H1 (cell line): Measurements from ENCODE around the gene YWHAE. TPM values are rescaled to one million over a fixed set of nuclear protein-coding genes. Genes with fewer than 3 reads are reported as not detected.
A peak's percentile ranks its signal among the peaks of the same experiment; 100 is the strongest.

ENCODE experiments used
- CTCF ChIA-PET: fragments of 300-600 bp; sonication (Branson Sonifier 250); formaldehyde crosslinking; loops from one replicate; lab custom pipeline; 2021; ENCODE audit not compliant: partially characterized antibody; lab: Charles Lee
- POLR2A ChIA-PET: fragments of 300-600 bp; sonication (Branson Sonifier 250); formaldehyde crosslinking; loops from one replicate; lab custom pipeline; 2021; ENCODE audit warnings: inconsistent platforms; ENCODE audit not compliant: partially characterized antibody; lab: Charles Lee
- DNase-seq, 2 experiments: peaks; one replicate each; pipeline versions ENCODE4 v3.0.0 to v3.0.0-alpha.2; 2010 to 2022; ENCODE audit warnings: low spot score in 2 of 2, low read depth in 1 of 2, mixed read lengths in 1 of 2
- FAIRE-seq: peaks from 2 replicates; lab custom pipeline; 2011; peaks lifted over from hg19 to GRCh38; lab: Jason Lieb, UNC
- H2AFZ ChIP-seq: 2 replicates; pipeline ENCODE4 v1.8.1; 2012; ENCODE audit warnings: low read length, inconsistent platforms
- H2AK5ac ChIP-seq: 2 replicates; pipeline ENCODE4 v1.6.1; 2013; ENCODE audit warnings: low read depth, low read length
- H2BK120ac ChIP-seq: replicated peaks from 2 replicates; pipeline ENCODE3; 2013; ENCODE audit warnings: low read depth, low read length, inconsistent platforms
- H2BK12ac ChIP-seq: 2 replicates; pipeline ENCODE4 v1.6.1; 2013; ENCODE audit warnings: low read depth, low read length
- H2BK15ac ChIP-seq: 2 replicates; pipeline ENCODE4 v1.6.1; 2013; ENCODE audit warnings: low read length
- H2BK20ac ChIP-seq: 2 replicates; pipeline ENCODE4 v1.6.1; 2013; ENCODE audit warnings: low read length
- H2BK5ac ChIP-seq: 2 replicates; pipeline ENCODE4 v1.6.1; 2013; ENCODE audit warnings: low read depth, low read length
- H3K14ac ChIP-seq: 2 replicates; pipeline ENCODE4 v1.6.1; 2013; ENCODE audit warnings: inconsistent platforms; ENCODE audit not compliant: insufficient read length
- H3K18ac ChIP-seq: 2 replicates; pipeline ENCODE4 v1.6.1; 2013; ENCODE audit warnings: low read length; ENCODE audit errors: extremely low read depth
- H3K23ac ChIP-seq: 2 replicates; pipeline ENCODE4 v1.6.1; 2013; ENCODE audit warnings: inconsistent platforms; ENCODE audit not compliant: insufficient read length
- H3K23me2 ChIP-seq: 2 replicates; pipeline ENCODE4 v1.6.1; 2013; ENCODE audit warnings: low read depth, low read length
- H3K27ac ChIP-seq: 2 replicates; pipeline ENCODE4 v1.6.1; 2011; ENCODE audit warnings: low read depth, low read length, inconsistent platforms
- H3K27me3 ChIP-seq, 4 experiments: replicated peaks in 1 of 4; 1 replicate in 1 of 4; 2 replicates in 3 of 4; pipeline versions ENCODE4 v1.6.1 to v1.8.1; 2011 to 2013; ENCODE audit warnings: low read length in 3 of 4, mild to moderate bottlenecking in 3 of 4, inconsistent platforms in 2 of 4, mixed read lengths in 2 of 4, moderate library complexity in 1 of 4; ENCODE audit not compliant: control insufficient read depth in 3 of 4, insufficient read depth in 3 of 4; ENCODE audit errors: extremely low read depth in 1 of 4
- H3K36me3 ChIP-seq, 4 experiments: 2 replicates each; pipeline versions ENCODE4 v1.6.1 to v1.8.1; 2011 to 2013; ENCODE audit warnings: mild to moderate bottlenecking in 4 of 4, low read length in 3 of 4, moderate library complexity in 2 of 4, control low read depth in 1 of 4, inconsistent platforms in 1 of 4; ENCODE audit not compliant: insufficient read depth in 4 of 4, control insufficient read depth in 2 of 4
- H3K4ac ChIP-seq: replicated peaks from 2 replicates; pipeline ENCODE3; 2013; ENCODE audit warnings: low read length, low read depth, mixed read lengths, inconsistent platforms; ENCODE audit not compliant: insufficient read length
- H3K4me1 ChIP-seq, 4 experiments: replicated peaks in 1 of 4; 1 replicate in 1 of 4; 2 replicates in 3 of 4; pipeline versions ENCODE4 v1.6.1 to v1.8.1; 2011 to 2013; ENCODE audit warnings: low read length in 3 of 4, inconsistent platforms in 2 of 4, mixed read lengths in 1 of 4; ENCODE audit not compliant: insufficient read depth in 4 of 4, control insufficient read depth in 3 of 4
- H3K4me2 ChIP-seq, 2 experiments: 2 replicates each; pipeline versions ENCODE4 v1.6.1 to v1.8.1; 2011 to 2013; ENCODE audit warnings: low read depth in 2 of 2, low read length in 2 of 2, control low read depth in 1 of 2, inconsistent platforms in 1 of 2, mild to moderate bottlenecking in 1 of 2; ENCODE audit not compliant: insufficient read depth in 1 of 2
- H3K4me3 ChIP-seq, 4 experiments: fragments of 200-600, 300-600 bp in 1 of 4; sonication (generic), shearing (Covaris generic), sonication (Bioruptor Twin) in 1 of 4; 2 replicates each; pipeline versions ENCODE4 v1.5.1 to v1.8.1; 2011 to 2016; ENCODE audit warnings: low read length in 4 of 4, low read depth in 3 of 4, control low read depth in 2 of 4, inconsistent platforms in 2 of 4, mild to moderate bottlenecking in 2 of 4, mixed read lengths in 1 of 4, moderate library complexity in 1 of 4; ENCODE audit not compliant: insufficient read depth in 2 of 4; ENCODE audit errors: extremely low read depth in 1 of 4
- H3K56ac ChIP-seq: replicated peaks from 2 replicates; pipeline ENCODE3; 2013; ENCODE audit warnings: low read depth, mild to moderate bottlenecking, mixed read lengths, low read length, inconsistent platforms; ENCODE audit not compliant: insufficient read length
- H3K79me1 ChIP-seq: 2 replicates; pipeline ENCODE4 v1.6.1; 2013; ENCODE audit warnings: low read depth, low read length, control low read depth
- H3K79me2 ChIP-seq, 2 experiments: 2 replicates each; pipeline versions ENCODE4 v1.6.1 to v1.8.1; 2012 to 2013; ENCODE audit warnings: low read length in 2 of 2, mild to moderate bottlenecking in 2 of 2, inconsistent platforms in 1 of 2; ENCODE audit not compliant: insufficient read depth in 2 of 2, control insufficient read depth in 1 of 2
- H3K9ac ChIP-seq, 4 experiments: replicated peaks in 1 of 4; 1 replicate in 1 of 4; 2 replicates in 3 of 4; pipeline versions ENCODE4 v1.6.1 to v1.8.1; 2011 to 2013; ENCODE audit warnings: low read depth in 3 of 4, low read length in 3 of 4, control low read depth in 2 of 4, mild to moderate bottlenecking in 2 of 4, moderate library complexity in 2 of 4, inconsistent platforms in 1 of 4; ENCODE audit errors: extremely low read depth in 1 of 4
- H3K9me3 ChIP-seq, 2 experiments: 2 replicates each; pipeline versions ENCODE4 v1.6.1 to v1.8.1; 2012 to 2013; ENCODE audit warnings: mild to moderate bottlenecking in 2 of 2, moderate library complexity in 2 of 2, control low read depth in 1 of 2, inconsistent platforms in 1 of 2, low read depth in 1 of 2, low read length in 1 of 2, mixed read lengths in 1 of 2; ENCODE audit not compliant: insufficient read depth in 2 of 2
- H4K20me1 ChIP-seq, 2 experiments: replicated peaks in 1 of 2; 2 replicates each; pipeline versions ENCODE3 to v1.8.1; 2011 to 2013; ENCODE audit warnings: inconsistent platforms in 2 of 2, low read length in 2 of 2, mild to moderate bottlenecking in 1 of 2; ENCODE audit not compliant: insufficient read depth in 2 of 2, control insufficient read depth in 1 of 2
- H4K5ac ChIP-seq: 2 replicates; pipeline ENCODE4 v1.6.1; 2013; ENCODE audit warnings: low read length, low read depth, mixed read lengths, inconsistent platforms; ENCODE audit not compliant: insufficient read length
- H4K8ac ChIP-seq: 2 replicates; pipeline ENCODE4 v1.8.0; 2013; ENCODE audit warnings: mild to moderate bottlenecking, moderate library complexity, low read length, inconsistent platforms; ENCODE audit not compliant: insufficient read depth; ENCODE audit errors: extremely low read depth
- H4K91ac ChIP-seq: replicated peaks from 2 replicates; pipeline ENCODE3; 2013; ENCODE audit warnings: low read length, mixed read lengths, inconsistent platforms; ENCODE audit not compliant: insufficient read length
- SP4 ChIP-seq: IDR thresholded peaks from 2 replicates; pipeline ENCODE4 v1.6.1; 2012; ENCODE audit warnings: low read length, inconsistent platforms
- WGBS, 2 experiments: shearing (Covaris generic) in 1 of 2; methylation state at CpG; one replicate each; pipeline versions ENCODE4 v1.1.6 to v1.1.7; 2013 to 2015; ENCODE audit warnings: low lambda C conversion rate in 2 of 2, mixed read lengths in 2 of 2, inconsistent platforms in 1 of 2, low coverage in 1 of 2, missing lambda C conversion rate in 1 of 2; ENCODE audit not compliant: insufficient replicate concordance in 2 of 2, insufficient coverage in 1 of 2, insufficient read length in 1 of 2; ENCODE audit errors: extremely low coverage in 1 of 2, missing lambda C conversion rate in 1 of 2; 5-methylcytosine and 5-hydroxymethylcytosine counted together
- polyA plus RNA-seq, 7 experiments: library from polyadenylated mRNA; depleted of rRNA in 3 of 7; stranded (reverse) in 5 of 7; unstranded in 2 of 7; fragments of >200 nt in 5 of 7; fragments of 200-250 nt in 2 of 7; gene quantifications; 1 replicate in 5 of 7; 2 replicates in 1 of 7; 4 replicates in 1 of 7; pipeline versions ENCODE4 v1.2.1 to v1.2.3, GENCODE V29; 2011 to 2013; ENCODE audit warnings: missing spikeins in 2 of 7, mixed read lengths in 2 of 7
- total RNA-seq: library from RNA; stranded (reverse); fragmentation: NEBNext Ultra II Directional; extraction: Animal tissue kit (Norgen Biotek cat#: 25700); gene quantifications from 2 replicates; pipeline ENCODE4 v1.2.1, GENCODE V29; 2021

Gene YWHAE
- total and polyA plus RNA-seq, 2 of the 8 experiments (the other 6 are each of a cell fraction or from before 2014, with no cell fraction given) = 559 to 1,186 TPM

- H3K9ac ChIP-seq = no peak overlapping the region
- TF ChIP-seq SP4 = no peak
Observed at GRCh38 chr17:1366234-1366633, 33.8 kb downstream of the YWHAE start.

More at GRCh38 chr17:1366234-1366633, 33.8 kb downstream of the YWHAE start:
- Histone ChIP-seq H3K9me3 (no peaks in the 10 kb centered on the region), H2BK20ac (no peak overlapping the region), H3K56ac (no peak overlapping the region), H3K14ac (no peak overlapping the region), H3K4ac (no peak overlapping the region), H3K36me3 (peaks cover 8 to 36% (median 15%) of the 10 kb centered on the region in 4 experiments), H3K27me3 (no peaks in the 10 kb centered on the region), H2BK12ac (no peak overlapping the region), H4K91ac (no peak overlapping the region), H2AFZ (no peak overlapping the region), H4K20me1 (peaks cover 24 to 31% of the 10 kb centered on the region in 2 experiments), H4K8ac (no peak overlapping the region), H3K18ac (no peak overlapping the region), H3K4me1 (peaks cover 0 to 12% (median 3%) of the 10 kb centered on the region in 4 experiments; a peak in 3 of 7 replicates), H2AK5ac (no peak overlapping the region), H3K23ac (no peak overlapping the region), H2BK120ac (no peak overlapping the region), H3K23me2 (no peaks in the 10 kb centered on the region), H4K5ac (no peak overlapping the region), H3K79me2 (peaks cover 29 to 96% of the 10 kb centered on the region in 2 experiments), H2BK15ac (no peak overlapping the region), H3K27ac (no peak overlapping the region), H3K79me1 (peaks cover 11% of the 10 kb centered on the region; the same call in 1 of the 2 replicates), H2BK5ac (no peak overlapping the region), H3K4me3 (no peak overlapping the region), H3K4me2 (peak overlapping the region; percentile 0 to 21; a peak in 2 of 4 replicates)
- FAIRE-seq (no peak), DNase-seq (no peak)
- ChIA-PET CTCF (interaction anchor here (0.6 to 5.9 kb wide), 32 partner anchors 11 to 1068 kb away, joined by 3 to 36 read pairs (median 8); partner anchors contain the start of genes CRK, INPP5K and YWHAE), POLR2A (interaction anchor here (0.9 to 3.6 kb wide), 14 partner anchors 8 to 167 kb away, joined by 3 to 23 read pairs (median 4); partner anchors contain the start of genes INPP5K and YWHAE)
- WGBS, 2 experiments = 67% methylated on average over 7 of the region's 7 CpGs; no CpG with 5 or more reads in 1 of the 2 experiments
